ENCODE results near the gene GPR18.

Gene GPR18

GRCh38 chr13:99260216-99260615, 2.0 kb upstream of the GPR18 start:
- Histone ChIP-seq H3K4me2 (ENCODE audit: low read length) (peak overlapping the region; percentile 79), H3K36me3 (ENCODE audit: control insufficient read depth, low read length) (peaks cover 28% of the 10 kb centered on the region), H3K9me2 (replicated peaks; ENCODE audit: control insufficient read depth, low read length) (no peaks in the 10 kb centered on the region), H3K79me2 (ENCODE audit: control insufficient read depth, low read length) (peaks cover 26% of the 10 kb centered on the region), H3K27ac (ENCODE audit: low read depth, low read length) (no peak overlapping the region), H3F3A (ENCODE audit: control insufficient read depth, insufficient read depth) (peaks cover 37% of the 10 kb centered on the region), H3K4me3 (ENCODE audit: low read length) (peak overlapping the region; percentile 54), H3K9me3 (ENCODE audit: control insufficient read depth, insufficient read depth, low read length) (no peaks in the 10 kb centered on the region), H3K27me3 (ENCODE audit: control insufficient read depth, low read length) (no peaks in the 10 kb centered on the region), H4K20me1 (ENCODE audit: control insufficient read depth, insufficient read depth, low read depth, low read length) (0 out of 2 replicates have a peak, but pooled peaks cover 1% of the 10 kb centered on the region), H3K4me1 (ENCODE audit: control insufficient read depth, low read length) (peaks cover 88% of the 10 kb centered on the region)
- TF ChIP-seq EZH2phosphoT487 (IDR thresholded peaks at IDR 0.05; ENCODE audit: borderline replicate concordance, low read length) = no peak
- TF ChIP-seq, protein P1, sequence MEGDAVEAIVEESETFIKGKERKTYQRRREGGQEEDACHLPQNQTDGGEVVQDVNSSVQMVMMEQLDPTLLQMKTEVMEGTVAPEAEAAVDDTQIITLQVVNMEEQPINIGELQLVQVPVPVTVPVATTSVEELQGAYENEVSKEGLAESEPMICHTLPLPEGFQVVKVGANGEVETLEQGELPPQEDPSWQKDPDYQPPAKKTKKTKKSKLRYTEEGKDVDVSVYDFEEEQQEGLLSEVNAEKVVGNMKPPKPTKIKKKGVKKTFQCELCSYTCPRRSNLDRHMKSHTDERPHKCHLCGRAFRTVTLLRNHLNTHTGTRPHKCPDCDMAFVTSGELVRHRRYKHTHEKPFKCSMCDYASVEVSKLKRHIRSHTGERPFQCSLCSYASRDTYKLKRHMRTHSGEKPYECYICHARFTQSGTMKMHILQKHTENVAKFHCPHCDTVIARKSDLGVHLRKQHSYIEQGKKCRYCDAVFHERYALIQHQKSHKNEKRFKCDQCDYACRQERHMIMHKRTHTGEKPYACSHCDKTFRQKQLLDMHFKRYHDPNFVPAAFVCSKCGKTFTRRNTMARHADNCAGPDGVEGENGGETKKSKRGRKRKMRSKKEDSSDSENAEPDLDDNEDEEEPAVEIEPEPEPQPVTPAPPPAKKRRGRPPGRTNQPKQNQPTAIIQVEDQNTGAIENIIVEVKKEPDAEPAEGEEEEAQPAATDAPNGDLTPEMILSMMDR (IDR thresholded peaks at IDR 0.05; ENCODE audit: low read depth, low read length, poor library complexity, severe bottlenecking) = no peak

DNA sequence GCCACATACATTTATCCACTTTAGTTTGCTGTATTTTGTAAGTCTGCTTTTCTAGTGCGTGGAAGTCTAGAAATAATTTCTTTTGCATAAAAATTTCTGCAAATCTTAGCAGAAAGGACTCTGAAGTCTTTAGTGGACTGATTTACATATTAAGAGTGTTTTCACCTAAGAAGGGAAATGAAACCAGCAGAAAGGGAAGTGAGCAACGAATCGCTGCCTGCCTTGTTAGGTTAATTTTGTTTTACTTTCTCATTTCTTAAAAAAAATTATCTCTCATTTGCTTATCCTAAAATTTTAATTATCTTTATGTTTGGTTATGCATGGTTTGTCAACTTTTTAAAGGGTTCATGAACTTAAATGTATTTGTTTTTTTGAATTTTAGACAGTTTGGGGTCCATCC, 767 bp upstream of the GPR18 start:
- peak overlapping the region; percentile 73 for H3K4me3 ChIP-seq (ENCODE audit: low read length)
- H3K27ac ChIP-seq (ENCODE audit: low read depth, low read length) = peak overlapping the region; percentile 97
- no peaks in the 10 kb centered on the region for H3K27me3 ChIP-seq (ENCODE audit: control insufficient read depth, low read length)
- no peaks in the 10 kb centered on the region for H4K20me1 ChIP-seq (ENCODE audit: control insufficient read depth, insufficient read depth, low read depth, low read length)
- H3K36me3 ChIP-seq (ENCODE audit: control insufficient read depth, low read length) = peaks cover 34% of the 10 kb centered on the region
- peak overlapping the region; percentile 79 for H3K4me2 ChIP-seq (ENCODE audit: low read length)
- peaks cover 30% of the 10 kb centered on the region for H3K79me2 ChIP-seq (ENCODE audit: control insufficient read depth, low read length)
- H3F3A ChIP-seq (ENCODE audit: control insufficient read depth, insufficient read depth) = peaks cover 31% of the 10 kb centered on the region
- H3K9me3 ChIP-seq (ENCODE audit: control insufficient read depth, insufficient read depth, low read length) = no peaks in the 10 kb centered on the region
- H3K9me2 ChIP-seq (replicated peaks; ENCODE audit: control insufficient read depth, low read length) = no peaks in the 10 kb centered on the region
- peaks cover 81% of the 10 kb centered on the region for H3K4me1 ChIP-seq (ENCODE audit: control insufficient read depth, low read length)
- TF ChIP-seq, protein P1 (IDR thresholded peaks at IDR 0.05; ENCODE audit: low read depth, low read length, poor library complexity, severe bottlenecking) = no peak
- TF ChIP-seq EZH2phosphoT487 (IDR thresholded peaks at IDR 0.05; ENCODE audit: borderline replicate concordance, low read length) = no peak

DNA sequence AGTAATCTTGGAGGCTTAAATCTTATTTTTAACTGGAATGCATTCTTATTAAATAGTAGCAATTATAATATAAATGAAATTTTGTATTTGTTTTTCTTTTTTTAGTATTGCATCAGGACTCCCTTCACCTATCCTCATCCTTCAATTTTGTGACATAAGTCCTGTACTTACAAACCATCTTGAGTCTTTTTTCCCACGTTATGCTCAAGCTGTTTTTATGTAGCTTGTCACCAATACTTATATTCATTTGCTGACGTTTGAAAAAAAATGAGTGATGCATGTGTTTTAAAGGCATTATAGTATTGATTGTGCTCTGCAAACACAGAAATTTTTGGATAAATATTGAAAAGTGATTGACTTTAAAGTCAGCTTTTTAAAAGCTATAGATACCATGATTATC, 888 bp downstream of the GPR18 start:
- peaks cover 67% of the 10 kb centered on the region for H3K4me1 ChIP-seq (ENCODE audit: control insufficient read depth, low read length)
- H3K27me3 ChIP-seq (ENCODE audit: control insufficient read depth, low read length) = no peaks in the 10 kb centered on the region
- H3K9me3 ChIP-seq (ENCODE audit: control insufficient read depth, insufficient read depth, low read length) = no peaks in the 10 kb centered on the region
- peaks cover 31% of the 10 kb centered on the region for H3F3A ChIP-seq (ENCODE audit: control insufficient read depth, insufficient read depth)
- peak overlapping the region; percentile 97 for H3K27ac ChIP-seq (ENCODE audit: low read depth, low read length)
- peaks cover 34% of the 10 kb centered on the region for H3K36me3 ChIP-seq (ENCODE audit: control insufficient read depth, low read length)
- no peak for TF ChIP-seq EZH2phosphoT487 (IDR thresholded peaks at IDR 0.05; ENCODE audit: borderline replicate concordance, low read length)
- TF ChIP-seq, protein P1 (IDR thresholded peaks at IDR 0.05; ENCODE audit: low read depth, low read length, poor library complexity, severe bottlenecking) = no peak
- H3K9me2 ChIP-seq (replicated peaks; ENCODE audit: control insufficient read depth, low read length) = no peaks in the 10 kb centered on the region
- no peaks in the 10 kb centered on the region for H4K20me1 ChIP-seq (ENCODE audit: control insufficient read depth, insufficient read depth, low read depth, low read length)
- peak overlapping the region; percentile 73 for H3K4me3 ChIP-seq (ENCODE audit: low read length)
- H3K4me2 ChIP-seq (ENCODE audit: low read length) = peak overlapping the region; percentile 79
- H3K79me2 ChIP-seq (ENCODE audit: control insufficient read depth, low read length) = peaks cover 30% of the 10 kb centered on the region
